Mesenchymal stem cell (in vitro differentiated cells and primary cell): ENCODE data around the gene DGKG.

Source experiments
- DNase-seq: peaks from one replicate; pipeline ENCODE4 v3.0.0-alpha.2; 2013
- H2AFZ ChIP-seq: one replicate; pipeline ENCODE4 v1.6.1; 2013; ENCODE audit warnings: low read depth, mild to moderate bottlenecking, control low read depth, inconsistent platforms, low read length, moderate library complexity
- H2AK5ac ChIP-seq: 2 replicates; pipeline ENCODE4 v1.6.1; 2013; ENCODE audit warnings: low read length, moderate library complexity, mild to moderate bottlenecking, inconsistent platforms; ENCODE audit not compliant: severe bottlenecking
- H2BK120ac ChIP-seq: one replicate; pipeline ENCODE4 v1.6.1; 2013; ENCODE audit warnings: low read depth, mild to moderate bottlenecking, inconsistent platforms, low read length, moderate library complexity
- H2BK12ac ChIP-seq, 2 experiments: one replicate each; pipeline ENCODE4 v1.6.1; 2013; ENCODE audit warnings: inconsistent platforms in 2 of 2, low read length in 2 of 2, mild to moderate bottlenecking in 2 of 2, moderate library complexity in 2 of 2, control low read depth in 1 of 2
- H2BK15ac ChIP-seq: one replicate; pipeline ENCODE4 v1.6.1; 2013; ENCODE audit warnings: mild to moderate bottlenecking, low read depth, inconsistent platforms; ENCODE audit not compliant: poor library complexity, severe bottlenecking
- H2BK5ac ChIP-seq: 2 replicates; pipeline ENCODE4 v1.6.1; 2013; ENCODE audit warnings: low read depth, mild to moderate bottlenecking, low read length, control low read depth, inconsistent platforms; ENCODE audit not compliant: poor library complexity, severe bottlenecking
- H3K14ac ChIP-seq, 2 experiments: one replicate each; pipeline ENCODE4 v1.6.1; 2013; ENCODE audit warnings: inconsistent platforms in 2 of 2, low read length in 2 of 2, control low read depth in 1 of 2, mild to moderate bottlenecking in 1 of 2, moderate library complexity in 1 of 2
- H3K18ac ChIP-seq, 2 experiments: one replicate each; pipeline ENCODE4 v1.6.1; 2013; ENCODE audit warnings: inconsistent platforms in 2 of 2, low read length in 2 of 2, control low read depth in 1 of 2, low read depth in 1 of 2, mild to moderate bottlenecking in 1 of 2
- H3K23ac ChIP-seq, 2 experiments: one replicate each; pipeline ENCODE4 v1.6.1; 2013; ENCODE audit warnings: inconsistent platforms in 2 of 2, low read length in 2 of 2, mild to moderate bottlenecking in 2 of 2, moderate library complexity in 2 of 2, control low read depth in 1 of 2
- H3K27ac ChIP-seq: 2 replicates; pipeline ENCODE4 v1.5.1; 2013; ENCODE audit warnings: mild to moderate bottlenecking, moderate library complexity, low read length, control low read depth, inconsistent platforms; ENCODE audit not compliant: poor library complexity, severe bottlenecking
- H3K27me3 ChIP-seq, 2 experiments: 2 replicates each; pipeline versions ENCODE4 v1.6.1 to v1.7.0; 2013; ENCODE audit warnings: low read length in 2 of 2, mild to moderate bottlenecking in 2 of 2, moderate library complexity in 2 of 2, control low read depth in 1 of 2, inconsistent platforms in 1 of 2; ENCODE audit not compliant: control insufficient read depth in 1 of 2, insufficient read depth in 1 of 2
- H3K36me3 ChIP-seq, 2 experiments: 2 replicates each; pipeline versions ENCODE4 v1.6.1 to v1.7.0; 2013; ENCODE audit warnings: low read length in 2 of 2, control low read depth in 1 of 2, inconsistent platforms in 1 of 2, low read depth in 1 of 2, mild to moderate bottlenecking in 1 of 2; ENCODE audit not compliant: insufficient read depth in 2 of 2, control insufficient read depth in 1 of 2
- H3K4ac ChIP-seq, 2 experiments: one replicate each; pipeline ENCODE4 v1.6.1; 2013; ENCODE audit warnings: inconsistent platforms in 2 of 2, low read length in 2 of 2, mild to moderate bottlenecking in 2 of 2, moderate library complexity in 2 of 2, control low read depth in 1 of 2, low read depth in 1 of 2
- H3K4me1 ChIP-seq: 2 replicates; pipeline ENCODE4 v1.6.1; 2013; ENCODE audit warnings: low read depth, low read length, control low read depth; ENCODE audit not compliant: control insufficient read depth, insufficient read depth
- H3K4me2 ChIP-seq: 2 replicates; pipeline ENCODE4 v1.6.1; 2013; ENCODE audit warnings: low read length, mild to moderate bottlenecking, inconsistent platforms; ENCODE audit not compliant: poor library complexity, severe bottlenecking
- H3K4me3 ChIP-seq, 2 experiments: 2 replicates each; pipeline versions ENCODE4 v1.5.1 to v1.7.0; 2013; ENCODE audit warnings: low read length in 2 of 2, mild to moderate bottlenecking in 2 of 2, control low read depth in 1 of 2, low read depth in 1 of 2; ENCODE audit not compliant: insufficient read depth in 1 of 2
- H3K79me1 ChIP-seq: replicated peaks from 2 replicates; pipeline ENCODE4 v1.6.1; 2013; ENCODE audit warnings: mild to moderate bottlenecking, control low read depth, low read length, inconsistent platforms; ENCODE audit not compliant: poor library complexity, severe bottlenecking
- H3K9ac ChIP-seq: 2 replicates; pipeline ENCODE4 v1.7.0; 2013; ENCODE audit warnings: mild to moderate bottlenecking, low read length, moderate library complexity
- H3K9me3 ChIP-seq: 2 replicates; pipeline ENCODE4 v1.7.0; 2013; ENCODE audit warnings: mild to moderate bottlenecking, low read length; ENCODE audit not compliant: control insufficient read depth
- H4K8ac ChIP-seq: one replicate; pipeline ENCODE4 v1.6.1; 2013; ENCODE audit warnings: inconsistent platforms, mild to moderate bottlenecking, low read length, moderate library complexity
- H4K91ac ChIP-seq: one replicate; pipeline ENCODE4 v1.6.1; 2013; ENCODE audit warnings: mild to moderate bottlenecking, low read length, inconsistent platforms
- WGBS: methylation state at CpG from one replicate; pipeline ENCODE4 v1.1.7; 2013; ENCODE audit warnings: mixed read lengths; 5-methylcytosine and 5-hydroxymethylcytosine counted together

The DGKG gene

GRCh38 chr3:186273586-186273985, 88.4 kb downstream of the DGKG start:
- Histone ChIP-seq H2BK12ac (no peak overlapping the region), H3K4ac (no peak overlapping the region), H2BK15ac (no peak overlapping the region), H3K18ac (no peak overlapping the region), H3K9me3 (no peaks in the 10 kb centered on the region), H4K8ac (no peak overlapping the region), H3K4me2 (no peak overlapping the region), H3K9ac (no peak overlapping the region), H4K91ac (no peak overlapping the region), H3K36me3 (no peaks in the 10 kb centered on the region), H2BK120ac (no peak overlapping the region), H2AK5ac (no peak overlapping the region), H2BK5ac (no peak overlapping the region), H3K27ac (no peak overlapping the region), H3K23ac (no peak overlapping the region), H3K79me1 (no peaks in the 10 kb centered on the region), H3K14ac (no peak overlapping the region), H2AFZ (no peak overlapping the region), H3K27me3 (peaks cover 23 to 26% of the 10 kb centered on the region in 2 experiments), H3K4me1 (no peaks in the 10 kb centered on the region), H3K4me3 (no peak overlapping the region)
- no peak for DNase-seq
- WGBS, result 88% methylated on average over 16 of the region's 16 CpGs

- H2BK12ac ChIP-seq, result no peak overlapping the region
- H3K14ac ChIP-seq, result no peak overlapping the region
- H3K27ac ChIP-seq, result no peak overlapping the region
- H2BK120ac ChIP-seq, result no peak overlapping the region
- no peak overlapping the region for H2BK5ac ChIP-seq
- H3K9ac ChIP-seq, result no peak overlapping the region
- no peaks in the 10 kb centered on the region for H3K36me3 ChIP-seq
- 89% methylated on average over 7 of the region's 7 CpGs for WGBS
- H3K4me3 ChIP-seq, result no peak overlapping the region
- no peak overlapping the region for H2AFZ ChIP-seq
- H3K4ac ChIP-seq, result no peak overlapping the region
- H3K79me1 ChIP-seq, result no peaks in the 10 kb centered on the region
- H2AK5ac ChIP-seq, result no peak overlapping the region
- no peak overlapping the region for H3K23ac ChIP-seq
- no peaks in the 10 kb centered on the region for H3K9me3 ChIP-seq
- no peak overlapping the region for H3K18ac ChIP-seq
- no peak overlapping the region for H3K4me2 ChIP-seq
- H4K8ac ChIP-seq, result no peak overlapping the region
- H4K91ac ChIP-seq, result no peak overlapping the region
- no peak overlapping the region for H2BK15ac ChIP-seq
- H3K4me1 ChIP-seq, result no peaks in the 10 kb centered on the region
- H3K27me3 ChIP-seq, result peaks cover 35 to 42% of the 10 kb centered on the region in 2 experiments
- no peak for DNase-seq
Measured at GRCh38 chr3:186270701-186271100, 91.3 kb downstream of the DGKG start.

DNA sequence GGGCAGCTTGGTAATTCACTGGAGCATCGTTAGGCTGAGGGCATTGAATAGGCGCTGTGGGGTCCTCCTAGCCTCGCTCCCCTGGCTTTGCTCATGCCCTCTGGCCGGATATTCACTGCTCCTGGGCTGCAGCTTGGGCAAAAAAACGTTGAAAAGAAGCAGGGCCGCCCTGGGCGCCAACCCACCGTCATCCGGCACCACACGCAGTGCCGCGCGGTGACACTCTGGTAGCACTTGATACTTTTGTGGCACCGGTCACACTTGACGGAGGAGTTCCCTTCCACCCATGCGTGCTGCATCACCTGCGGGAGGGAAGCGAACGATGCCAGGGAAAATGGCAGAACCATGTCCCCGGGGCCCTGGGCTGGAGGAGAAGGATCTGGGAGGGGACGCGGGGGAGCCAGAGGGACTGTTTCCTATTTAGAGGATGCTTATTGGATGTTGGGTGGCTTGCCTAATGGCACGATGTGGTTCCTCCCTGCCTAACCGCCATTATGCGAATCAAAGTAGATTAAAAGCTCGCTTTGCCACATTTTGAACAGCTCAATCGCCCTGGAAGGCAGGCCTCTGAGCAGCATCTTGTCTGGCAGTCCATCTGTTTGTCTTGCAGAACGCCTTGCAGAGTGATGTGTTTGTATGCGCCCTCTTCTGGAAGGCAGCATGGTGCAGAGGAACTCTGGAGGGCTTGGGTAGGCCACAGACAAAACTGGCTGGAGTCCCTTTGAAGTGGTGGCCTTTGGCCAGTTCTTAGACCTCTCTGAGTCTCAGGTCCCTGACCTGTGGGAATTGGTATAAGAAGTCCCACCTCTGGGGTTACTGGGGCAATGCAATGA, 93.2 kb downstream of the DGKG start:
- Histone ChIP-seq H3K27me3 (peaks cover 35 to 44% of the 10 kb centered on the region in 2 experiments), H3K23ac (no peak overlapping the region), H3K18ac (no peak overlapping the region), H3K79me1 (no peaks in the 10 kb centered on the region), H2BK15ac (no peak overlapping the region), H3K36me3 (no peaks in the 10 kb centered on the region), H2BK120ac (no peak overlapping the region), H2BK5ac (no peak overlapping the region), H3K4me2 (no peak overlapping the region), H3K27ac (no peak overlapping the region), H3K4ac (no peak overlapping the region), H2AK5ac (no peak overlapping the region), H2AFZ (no peak overlapping the region), H4K8ac (no peak overlapping the region), H4K91ac (no peak overlapping the region), H3K14ac (no peak overlapping the region), H3K4me3 (no peak overlapping the region), H3K9me3 (no peaks in the 10 kb centered on the region), H2BK12ac (no peak overlapping the region), H3K4me1 (no peaks in the 10 kb centered on the region), H3K9ac (no peak overlapping the region)
- WGBS, result 86% methylated on average over 29 of the region's 29 CpGs
- DNase-seq, result peak; percentile 29

GRCh38 chr3:186267758-186268157, 94.3 kb downstream of the DGKG start:
- H3K4ac ChIP-seq, result no peak overlapping the region
- no peaks in the 10 kb centered on the region for H3K9me3 ChIP-seq
- H3K4me2 ChIP-seq, result no peak overlapping the region
- no peak overlapping the region for H4K91ac ChIP-seq
- no peak overlapping the region for H3K9ac ChIP-seq
- WGBS, result 91% methylated on average over 6 of the region's 6 CpGs
- H2AK5ac ChIP-seq, result no peak overlapping the region
- no peak overlapping the region for H2BK120ac ChIP-seq
- no peaks in the 10 kb centered on the region for H3K4me1 ChIP-seq
- no peak overlapping the region for H3K14ac ChIP-seq
- no peak overlapping the region for H2BK5ac ChIP-seq
- no peaks in the 10 kb centered on the region for H3K36me3 ChIP-seq
- no peak overlapping the region for H2BK12ac ChIP-seq
- no peak overlapping the region for H3K27ac ChIP-seq
- no peaks in the 10 kb centered on the region for H3K79me1 ChIP-seq
- no peak overlapping the region for H4K8ac ChIP-seq
- no peak overlapping the region for H2AFZ ChIP-seq
- peaks cover 35 to 48% of the 10 kb centered on the region in 2 experiments for H3K27me3 ChIP-seq
- H2BK15ac ChIP-seq, result no peak overlapping the region
- no peak overlapping the region for H3K18ac ChIP-seq
- no peak for DNase-seq
- no peak overlapping the region for H3K4me3 ChIP-seq
- no peak overlapping the region for H3K23ac ChIP-seq
